ENCODE measurements around the gene ADD3. TPM values are rescaled to one million over a fixed set of nuclear protein-coding genes. Genes with fewer than 3 reads are reported as not detected.

The ADD3 gene
- total and polyA plus RNA-seq, 5 donors = 47.4 to 146 (median 122) TPM

- Histone ChIP-seq H3K27me3 (ENCODE audit: control insufficient read depth, insufficient read depth) (no peaks in the 10 kb centered on the region), H3K9me3 (ENCODE audit: control insufficient read depth, low read length) (no peaks in the 10 kb centered on the region), H3K4me3 (ENCODE audit: low read length) (no peak overlapping the region), H3K4me1 (ENCODE audit: control insufficient read depth, insufficient read depth, low read length) (peaks cover 13% of the 10 kb centered on the region), H3K27ac (ENCODE audit: low read length) (no peak overlapping the region)
- ATAC-seq (peak; percentile 47 to 58), DNase-seq (no peak)
- intact Hi-C loops (cut with DNase I) = loop anchor here in 3 of 4 donors (2.0 to 10.0 kb wide), 7 partner anchors 69 to 254 kb away; partner anchors contain the start of gene MXI1 (in 1 of the 3)
- WGBS = 64% methylated on average over 5 of the region's 5 CpGs
Observed at GRCh38 chr10:110138197-110138812, 130.5 kb downstream of the ADD3 start.

GRCh38 chr10:110141185-110141584, 133.4 kb downstream of the ADD3 start:
- Histone ChIP-seq H3K27ac (ENCODE audit: low read length) (no peak overlapping the region), H3K4me3 (ENCODE audit: low read length) (no peak overlapping the region), H3K9me3 (ENCODE audit: control insufficient read depth, low read length) (no peaks in the 10 kb centered on the region), H3K27me3 (ENCODE audit: control insufficient read depth, insufficient read depth) (no peaks in the 10 kb centered on the region), H3K4me1 (ENCODE audit: control insufficient read depth, insufficient read depth, low read length) (peaks cover 13% of the 10 kb centered on the region)
- intact Hi-C loops (cut with DNase I) = loop anchor here in 2 of 4 donors (5.0 to 10.0 kb wide), 2 partner anchors 64 to 141 kb away; partner anchors contain the start of gene MXI1 (in 1 of the 2)
- 71% methylated on average over 1 of the region's 1 CpG for WGBS
- ATAC-seq (peak in 1 of 2 donors; percentile 41), DNase-seq (no peak)

- no peaks in the 10 kb centered on the region for H3K9me3 ChIP-seq (ENCODE audit: control insufficient read depth, low read length)
- peak overlapping the region; percentile 12 for H3K27ac ChIP-seq (ENCODE audit: low read length)
- ATAC-seq (peak; percentile 64 to 75), DNase-seq (peak; percentile 53 to 78 (median 76))
- intact Hi-C loops (cut with DNase I) = loop anchor here in 2 of 4 donors (5.0 to 10.0 kb wide), 2 partner anchors 63 to 140 kb away; partner anchors contain the start of gene MXI1 (in 1 of the 2)
- peaks cover 13% of the 10 kb centered on the region for H3K4me1 ChIP-seq (ENCODE audit: control insufficient read depth, insufficient read depth, low read length)
- WGBS = 46% methylated on average over 9 of the region's 9 CpGs
- no peaks in the 10 kb centered on the region for H3K27me3 ChIP-seq (ENCODE audit: control insufficient read depth, insufficient read depth)
- no peak overlapping the region for H3K4me3 ChIP-seq (ENCODE audit: low read length)
Observed at GRCh38 chr10:110141871-110142635, 134.3 kb downstream of the ADD3 start.

- DNase-seq (no peak), ATAC-seq (no peak)
- intact Hi-C loops (cut with DNase I) = loop anchor here in 2 of 4 donors (5.0 to 10.0 kb wide), 2 partner anchors 62 to 139 kb away; partner anchors contain the start of gene MXI1 (in 1 of the 2)
- Histone ChIP-seq H3K27me3 (ENCODE audit: control insufficient read depth, insufficient read depth) (no peaks in the 10 kb centered on the region), H3K27ac (ENCODE audit: low read length) (no peak overlapping the region), H3K4me1 (ENCODE audit: control insufficient read depth, insufficient read depth, low read length) (peaks cover 13% of the 10 kb centered on the region), H3K4me3 (ENCODE audit: low read length) (no peak overlapping the region), H3K9me3 (ENCODE audit: control insufficient read depth, low read length) (no peaks in the 10 kb centered on the region)
- WGBS = 86% methylated on average over 6 of the region's 6 CpGs
Observed at GRCh38 chr10:110142965-110143364, 135.2 kb downstream of the ADD3 start.

GRCh38 chr10:110144507-110144906, 136.7 kb downstream of the ADD3 start:
- WGBS = 58% methylated on average over 1 of the region's 1 CpG
- no peak for ATAC-seq
- Histone ChIP-seq H3K4me1 (ENCODE audit: control insufficient read depth, insufficient read depth, low read length) (peaks cover 13% of the 10 kb centered on the region), H3K27ac (ENCODE audit: low read length) (no peak overlapping the region), H3K9me3 (ENCODE audit: control insufficient read depth, low read length) (no peaks in the 10 kb centered on the region), H3K4me3 (ENCODE audit: low read length) (no peak overlapping the region), H3K27me3 (ENCODE audit: control insufficient read depth, insufficient read depth) (no peaks in the 10 kb centered on the region)
- DNase-seq = no peak
- intact Hi-C loops (cut with DNase I) = loop anchor here in 2 of 4 donors (5.0 to 10.0 kb wide), 2 partner anchors 60 to 138 kb away; partner anchors contain the start of gene MXI1 (in 1 of the 2)

GRCh38 chr10:110147961-110148360, 140.2 kb downstream of the ADD3 start:
- no peak for DNase-seq
- H3K4me3 ChIP-seq (ENCODE audit: low read length) = no peak overlapping the region
- H3K4me1 ChIP-seq (ENCODE audit: control insufficient read depth, insufficient read depth, low read length) = peaks cover 2% of the 10 kb centered on the region
- no peaks in the 10 kb centered on the region for H3K9me3 ChIP-seq (ENCODE audit: control insufficient read depth, low read length)
- WGBS = 60% methylated on average over 8 of the region's 8 CpGs
- intact Hi-C loops (cut with DNase I) = loop anchor here in 1 of 4 donors (10.0 kb wide), 1 partner anchor 57 kb away; the partner anchor contains the start of gene MXI1
- H3K27me3 ChIP-seq (ENCODE audit: control insufficient read depth, insufficient read depth) = no peaks in the 10 kb centered on the region
- ATAC-seq = no peak
- H3K27ac ChIP-seq (ENCODE audit: low read length) = no peak overlapping the region

GRCh38 chr10:110149259-110149658, 141.5 kb downstream of the ADD3 start:
- Histone ChIP-seq H3K27me3 (ENCODE audit: control insufficient read depth, insufficient read depth) (no peaks in the 10 kb centered on the region), H3K4me3 (ENCODE audit: low read length) (no peak overlapping the region), H3K9me3 (ENCODE audit: control insufficient read depth, low read length) (no peaks in the 10 kb centered on the region), H3K27ac (ENCODE audit: low read length) (no peak overlapping the region), H3K4me1 (ENCODE audit: control insufficient read depth, insufficient read depth, low read length) (no peaks in the 10 kb centered on the region)
- no peak for ATAC-seq
- DNase-seq = no peak
- WGBS = 78% methylated on average over 8 of the region's 8 CpGs
- intact Hi-C loops (cut with DNase I) = loop anchor here in 1 of 4 donors (10.0 kb wide), 1 partner anchor 56 kb away; the partner anchor contains the start of gene MXI1

- H3K27me3 ChIP-seq (ENCODE audit: control insufficient read depth, insufficient read depth) = no peaks in the 10 kb centered on the region
- H3K9me3 ChIP-seq (ENCODE audit: control insufficient read depth, low read length) = no peaks in the 10 kb centered on the region
- WGBS = 87% methylated on average over 4 of the region's 4 CpGs
Observed at GRCh38 chr10:110150046-110150445, 142.3 kb downstream of the ADD3 start.

GRCh38 chr10:110150981-110151380, 143.2 kb downstream of the ADD3 start:
- 78% methylated on average over 6 of the region's 6 CpGs for WGBS
- H3K27ac ChIP-seq (ENCODE audit: low read length) = no peak overlapping the region

More at GRCh38 chr10:110150046-110150445, 142.3 kb downstream of the ADD3 start:
- Histone ChIP-seq H3K27ac (ENCODE audit: low read length) (no peak overlapping the region), H3K4me3 (ENCODE audit: low read length) (no peak overlapping the region), H3K4me1 (ENCODE audit: control insufficient read depth, insufficient read depth, low read length) (no peaks in the 10 kb centered on the region)
- DNase-seq = no peak
- no peak for ATAC-seq
- intact Hi-C loops (cut with DNase I) = no loop called here

GRCh38 chr10:110151467-110151866, 143.7 kb downstream of the ADD3 start:
- ATAC-seq = peak; percentile 17 to 35

More at GRCh38 chr10:110150981-110151380, 143.2 kb downstream of the ADD3 start:
- no peak overlapping the region for H3K4me3 ChIP-seq (ENCODE audit: low read length)
- intact Hi-C loops (cut with DNase I) = no loop called here
- ATAC-seq = no peak
- no peaks in the 10 kb centered on the region for H3K4me1 ChIP-seq (ENCODE audit: control insufficient read depth, insufficient read depth, low read length)
- DNase-seq = no peak
- H3K9me3 ChIP-seq (ENCODE audit: control insufficient read depth, low read length) = no peaks in the 10 kb centered on the region
- no peaks in the 10 kb centered on the region for H3K27me3 ChIP-seq (ENCODE audit: control insufficient read depth, insufficient read depth)

GRCh38 chr10:110151971-110152370, 144.2 kb downstream of the ADD3 start:
- H3K4me3 ChIP-seq (ENCODE audit: low read length) = no peak overlapping the region

More at GRCh38 chr10:110151467-110151866, 143.7 kb downstream of the ADD3 start:
- Histone ChIP-seq H3K4me1 (ENCODE audit: control insufficient read depth, insufficient read depth, low read length) (no peaks in the 10 kb centered on the region), H3K27me3 (ENCODE audit: control insufficient read depth, insufficient read depth) (no peaks in the 10 kb centered on the region), H3K9me3 (ENCODE audit: control insufficient read depth, low read length) (no peaks in the 10 kb centered on the region), H3K4me3 (ENCODE audit: low read length) (no peak overlapping the region), H3K27ac (ENCODE audit: low read length) (no peak overlapping the region)
- DNase-seq = peak in 1 of 3 donors; percentile 53
- intact Hi-C loops (cut with DNase I) = no loop called here
- WGBS = 51% methylated on average over 8 of the region's 8 CpGs

More at GRCh38 chr10:110151971-110152370, 144.2 kb downstream of the ADD3 start:
- Histone ChIP-seq H3K27me3 (ENCODE audit: control insufficient read depth, insufficient read depth) (no peaks in the 10 kb centered on the region), H3K27ac (ENCODE audit: low read length) (no peak overlapping the region), H3K9me3 (ENCODE audit: control insufficient read depth, low read length) (no peaks in the 10 kb centered on the region), H3K4me1 (ENCODE audit: control insufficient read depth, insufficient read depth, low read length) (no peaks in the 10 kb centered on the region)
- no peak for ATAC-seq
- WGBS = 58% methylated on average over 6 of the region's 6 CpGs
- intact Hi-C loops (cut with DNase I) = no loop called here
- DNase-seq = no peak
